Stimulated activated CD4-positive, alpha-beta T cell treated with anti-CD3 and anti-CD28 coated beads, Interleukin-15, amount 100 ng/mL, for 1 hour (primary cell): Measurements from ENCODE around the gene RNLS.

ENCODE experiments used
- DNase-seq, 2 donors: peaks; one replicate each; pipeline ENCODE4 v3.0.0-alpha.2; 2020; ENCODE audit warnings: low read depth in 1 of 2, low spot score in 1 of 2

Gene RNLS

DNA sequence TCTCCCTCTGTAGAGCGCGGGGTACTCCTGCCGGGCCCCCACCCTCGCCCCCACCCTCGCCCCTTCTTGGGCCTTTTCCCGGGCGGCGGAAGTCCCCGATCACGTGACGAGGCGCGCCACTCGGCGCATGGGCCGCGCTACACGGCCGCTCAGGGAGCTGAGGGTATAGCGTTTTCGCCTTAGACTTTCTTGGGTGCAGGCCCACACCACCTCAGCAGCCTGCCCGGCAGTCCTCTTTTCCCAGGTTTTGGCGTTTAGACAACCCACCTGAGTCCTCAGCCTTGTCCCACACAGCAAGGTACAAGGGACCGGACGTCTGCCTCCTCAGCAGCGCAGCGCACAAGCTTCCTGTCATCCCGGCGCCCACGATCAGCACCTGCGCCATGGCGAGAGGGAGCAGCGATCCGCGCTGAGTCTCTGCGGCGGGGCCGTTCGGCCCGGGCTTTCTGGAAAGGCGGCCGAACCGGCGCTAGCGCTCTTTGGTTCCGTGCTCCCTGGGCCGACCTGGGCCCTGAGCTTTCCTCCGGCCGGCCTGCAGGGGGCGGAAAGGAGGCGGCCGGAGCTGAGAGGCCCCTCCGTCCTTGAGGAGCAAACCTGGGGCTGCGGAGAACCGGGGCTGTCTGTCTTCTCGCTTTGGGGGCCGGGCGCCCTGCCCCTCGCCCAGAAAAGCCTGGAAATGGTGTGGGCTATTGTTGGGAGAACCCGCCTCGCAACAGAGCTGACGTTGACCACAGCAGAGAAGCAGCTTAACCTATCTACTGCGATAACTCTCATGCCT is at the start of gene RNLS:
Gene RNLS (minus strand): TSS at position 513 of the 778 bp plus-strand sequence.
- peak; percentile 40 to 59 for DNase-seq

DNA sequence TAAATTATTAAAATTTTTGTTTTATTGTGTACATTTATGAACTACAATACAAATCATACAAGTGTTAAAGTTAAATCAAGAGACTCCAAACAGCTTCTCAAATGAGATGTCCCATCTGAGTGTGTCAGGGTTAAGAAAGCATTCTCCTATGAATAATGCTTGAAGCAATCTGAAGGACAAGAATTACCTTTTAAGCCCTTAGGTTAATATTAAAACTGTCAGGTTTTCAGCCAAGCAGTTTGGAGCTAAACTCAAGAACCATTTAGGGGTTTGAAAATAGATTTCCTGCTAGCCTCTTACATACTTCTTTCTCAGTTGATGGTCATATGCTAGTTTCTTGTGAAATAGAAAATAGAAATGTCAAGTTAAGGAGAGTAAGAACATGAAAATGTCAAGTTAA is 41.7 kb upstream of the RNLS start:
- no peak for DNase-seq

DNA sequence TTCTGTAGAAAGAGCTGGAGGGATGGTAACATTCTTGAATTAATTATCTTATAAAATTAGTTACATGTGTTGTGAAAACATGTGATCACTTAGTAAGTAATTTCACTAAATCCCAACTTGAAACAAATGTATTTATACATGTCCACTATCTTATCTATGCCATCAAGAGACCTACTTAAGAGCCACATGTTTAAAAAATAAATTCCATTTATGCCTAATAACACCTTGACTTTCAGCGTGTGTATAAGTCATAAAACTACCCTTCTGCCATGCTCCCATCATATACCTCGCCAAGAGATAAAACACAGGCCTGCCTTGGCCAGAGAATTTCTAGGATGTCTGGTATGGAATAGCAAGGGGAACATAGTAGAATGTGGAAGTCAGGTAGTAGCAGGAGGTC is 40.7 kb upstream of the RNLS start:
- DNase-seq, result no peak

DNA sequence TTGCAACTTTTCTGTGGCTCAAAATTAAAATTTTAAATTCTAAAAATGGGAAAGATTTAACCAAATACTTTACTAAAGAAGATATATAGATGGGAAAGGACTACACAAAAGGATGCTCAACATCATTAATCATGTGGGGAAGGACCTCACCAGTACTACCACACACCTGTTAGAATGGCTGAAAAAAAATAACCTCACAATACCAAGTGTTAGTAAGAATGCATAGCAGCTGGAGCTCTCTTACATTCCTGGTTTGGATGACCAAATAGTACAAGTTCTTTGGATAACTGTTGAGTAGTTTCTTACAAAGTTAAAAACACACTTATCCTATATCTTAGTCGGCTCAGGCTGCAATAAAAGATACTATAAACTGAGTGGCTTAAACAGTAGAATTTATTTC is 37.3 kb upstream of the RNLS start:
- DNase-seq, result no peak

DNA sequence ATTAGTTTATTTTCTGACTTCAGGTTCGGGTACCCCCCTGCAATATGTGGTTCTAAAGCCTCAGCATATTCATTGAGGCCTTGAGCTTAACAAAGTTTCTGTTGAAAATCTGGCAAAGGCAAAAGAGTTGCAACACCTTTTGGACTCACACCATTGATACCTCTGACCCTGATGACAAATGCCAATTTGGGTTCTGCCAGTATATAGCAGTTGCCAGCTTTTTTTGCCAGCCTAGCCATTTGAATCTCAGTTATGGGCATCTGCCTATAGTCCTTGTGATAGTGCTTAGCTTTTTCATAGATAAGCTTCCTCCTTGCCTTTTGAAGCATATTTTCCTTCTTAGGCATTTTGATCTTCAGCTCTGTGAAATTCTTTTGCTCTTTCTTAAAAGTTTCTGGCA is 35.4 kb upstream of the RNLS start:
- no peak for DNase-seq

DNA sequence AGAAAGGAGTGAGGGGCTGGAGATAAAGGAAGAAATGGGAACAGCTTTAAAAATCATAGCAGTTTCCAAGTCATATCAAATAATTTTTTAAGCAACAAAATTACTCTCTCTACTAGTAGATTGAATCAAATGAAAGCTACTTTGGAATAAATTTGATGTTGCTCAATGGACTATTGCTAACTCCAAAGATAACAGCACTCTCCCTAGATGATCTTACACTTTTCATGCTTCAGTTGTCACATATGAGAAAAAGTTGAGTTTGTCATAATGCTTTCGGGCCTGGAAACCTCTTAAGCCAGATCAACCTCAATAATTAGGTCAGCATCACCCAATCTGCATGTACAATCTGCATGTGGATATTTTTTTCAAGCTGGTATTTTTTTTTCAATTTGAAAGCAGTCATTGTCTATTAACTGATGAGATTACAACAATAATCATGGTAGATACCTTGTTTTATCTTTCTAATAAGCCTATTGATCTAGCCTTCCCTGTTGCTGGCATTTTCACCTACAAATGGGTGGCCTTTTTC is 34.7 kb upstream of the RNLS start:
- DNase-seq, result no peak

DNA sequence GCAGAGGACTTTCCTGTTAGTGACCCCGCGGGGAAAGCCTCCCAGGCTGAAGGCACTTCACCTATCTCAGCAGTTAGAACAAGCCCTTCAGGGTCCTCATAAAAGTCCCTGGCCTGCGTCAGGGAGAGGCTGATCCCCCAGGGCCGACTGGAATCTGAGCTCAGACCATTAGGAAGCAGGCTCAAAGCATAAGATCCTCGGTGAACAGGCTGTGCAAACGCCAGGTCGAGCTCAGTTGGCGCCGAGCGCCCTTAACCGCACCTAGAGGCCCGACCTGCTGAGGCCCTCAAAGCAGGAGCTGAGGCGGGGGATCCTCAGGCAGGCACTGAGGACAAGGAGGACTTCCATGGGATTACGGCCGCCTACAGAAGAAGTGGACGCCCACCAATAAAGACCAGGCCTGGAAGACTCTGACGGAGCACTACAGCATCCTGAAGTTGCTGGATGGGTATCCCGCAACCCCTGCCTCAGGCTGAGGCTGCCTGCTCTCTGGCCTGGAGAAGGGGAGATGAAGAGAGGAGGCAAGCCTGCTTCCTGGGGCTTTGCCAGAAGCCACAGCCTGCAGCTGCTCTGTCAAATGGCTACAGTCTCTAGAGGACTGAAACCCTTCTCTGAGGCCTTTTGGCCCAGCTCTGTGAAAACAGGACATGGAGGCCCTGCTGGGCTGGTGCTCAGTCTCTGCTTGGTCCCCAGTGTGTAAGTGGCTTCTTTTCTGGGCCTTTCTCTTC is 33.3 kb upstream of the RNLS start:
- no peak for DNase-seq

DNA sequence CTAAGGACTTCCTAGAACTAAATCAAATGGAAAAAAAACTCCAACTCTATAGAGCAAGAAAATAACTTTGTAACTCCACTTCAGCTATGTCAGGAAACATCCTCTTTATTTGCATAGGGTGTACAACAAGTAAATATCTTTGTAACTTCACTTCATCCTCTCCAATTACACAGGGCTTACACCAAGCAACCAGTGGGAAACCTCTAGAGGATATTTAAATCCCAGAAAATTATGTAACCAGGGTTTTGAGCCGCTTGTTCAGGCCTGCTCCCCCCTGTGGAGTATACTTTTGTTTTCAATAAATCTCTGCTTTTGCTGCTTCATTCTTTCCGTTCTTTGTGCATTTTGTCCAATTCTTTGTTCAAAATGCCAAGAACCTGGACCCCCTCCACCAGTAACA is 25.7 kb upstream of the RNLS start:
- no peak for DNase-seq

DNA sequence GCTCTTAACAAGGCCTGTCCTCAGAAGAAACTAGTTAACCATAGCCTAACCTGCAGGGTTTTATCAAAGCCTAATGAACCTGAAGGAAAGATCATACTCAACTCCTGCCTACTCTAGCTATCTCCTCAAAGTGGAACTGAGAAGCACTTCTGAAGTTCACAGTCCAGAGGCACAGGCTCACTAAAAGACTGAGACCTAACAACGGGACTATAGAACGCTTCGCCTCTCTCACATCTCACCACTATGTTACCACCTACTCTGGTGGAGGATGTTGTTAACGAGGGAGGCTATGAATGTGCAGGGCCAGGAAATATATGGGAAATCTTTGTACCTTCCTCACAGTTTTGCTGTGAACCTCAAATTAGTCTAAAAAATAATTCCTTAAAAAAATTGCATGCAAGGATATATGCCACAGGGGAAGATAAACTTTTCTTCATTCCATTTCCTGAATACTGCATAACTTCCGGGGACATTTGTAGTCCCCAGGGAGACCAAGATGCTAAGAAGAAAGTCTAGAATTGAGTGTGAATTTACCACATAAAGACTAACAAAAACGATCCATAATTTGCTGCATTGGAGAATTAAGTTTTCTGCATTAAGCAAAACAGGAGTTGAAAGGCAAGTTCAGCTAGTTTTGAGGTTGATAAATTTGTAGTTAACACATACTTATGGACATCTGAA is 25.1 kb upstream of the RNLS start:
- no peak for DNase-seq

DNA sequence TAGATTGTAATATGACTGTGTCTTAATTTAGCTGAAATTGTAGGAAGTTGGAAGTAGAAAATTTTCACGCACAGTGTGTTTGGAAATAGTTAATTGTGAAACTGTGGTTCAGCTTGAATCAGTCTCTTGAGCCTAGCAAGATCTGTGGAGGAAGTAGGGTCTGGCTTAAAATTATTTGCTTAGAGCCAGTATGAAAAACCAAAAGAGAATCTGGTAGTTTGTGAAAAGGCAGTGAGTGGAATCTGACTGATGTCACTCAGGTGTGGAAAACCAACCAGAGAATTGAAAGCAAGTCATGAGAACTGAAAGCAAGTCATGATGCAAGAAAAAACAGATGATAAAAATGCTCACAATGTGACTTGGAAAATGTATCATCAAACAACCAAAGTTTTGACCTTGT is 14.9 kb upstream of the RNLS start:
- DNase-seq, result no peak

DNA sequence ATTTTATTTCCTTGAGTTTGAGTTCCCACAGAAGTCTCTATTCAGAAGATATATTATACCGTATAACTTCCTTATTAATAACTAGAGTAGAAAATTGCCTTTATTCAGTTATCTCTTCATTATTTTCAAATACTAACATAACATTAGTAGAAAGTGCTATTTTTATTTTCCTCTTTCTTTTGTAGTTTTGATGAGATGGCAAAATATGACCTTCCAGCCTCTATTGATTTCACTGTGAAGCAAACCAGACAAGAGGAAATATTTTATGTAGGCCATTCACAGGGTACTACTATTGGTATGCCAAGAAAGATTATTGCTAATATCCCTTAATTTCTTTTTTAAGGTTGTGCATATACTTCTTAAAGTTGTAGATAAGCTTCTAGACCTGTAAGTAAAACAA is 11.4 kb upstream of the RNLS start:
- DNase-seq, result no peak

DNA sequence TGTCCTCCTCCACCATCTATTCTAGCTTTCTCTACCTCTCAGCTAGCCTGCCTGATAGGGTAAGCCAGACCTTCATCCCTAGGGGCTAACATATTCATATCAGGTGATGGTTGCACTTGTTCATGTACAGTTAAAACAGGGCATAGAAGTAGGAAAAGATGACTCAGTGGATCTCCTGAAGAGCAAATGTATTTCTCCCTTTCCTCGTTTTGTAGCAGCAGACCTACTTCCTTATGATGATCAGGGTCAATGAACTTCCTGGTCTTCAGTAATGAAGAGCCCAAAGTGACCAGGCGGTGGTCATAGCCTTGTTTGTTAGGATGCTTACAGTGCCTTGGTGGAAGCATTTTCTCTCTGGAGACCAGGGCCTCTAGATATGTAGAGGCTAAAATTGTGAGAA is 9.8 kb upstream of the RNLS start:
- no peak for DNase-seq

DNA sequence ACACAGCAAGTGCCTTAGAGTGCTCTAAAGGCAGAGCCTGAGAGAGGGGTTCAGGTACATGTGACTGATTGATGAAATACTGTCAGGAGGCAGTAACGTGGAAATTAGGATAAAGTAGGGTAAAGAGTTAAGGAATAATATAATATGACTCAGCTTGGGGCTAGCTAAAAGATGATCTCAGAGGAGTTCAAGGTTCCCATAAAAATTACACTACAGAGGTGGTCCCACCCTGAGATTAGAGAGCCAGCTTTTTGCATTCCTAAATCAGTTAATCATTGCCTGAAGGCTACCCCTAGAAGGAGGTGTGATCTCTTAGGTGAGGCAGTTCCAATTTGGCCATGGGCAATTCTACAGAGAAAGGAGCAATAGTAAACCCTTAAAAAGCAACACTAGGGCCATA is 9.3 kb upstream of the RNLS start:
- DNase-seq, result no peak

DNA sequence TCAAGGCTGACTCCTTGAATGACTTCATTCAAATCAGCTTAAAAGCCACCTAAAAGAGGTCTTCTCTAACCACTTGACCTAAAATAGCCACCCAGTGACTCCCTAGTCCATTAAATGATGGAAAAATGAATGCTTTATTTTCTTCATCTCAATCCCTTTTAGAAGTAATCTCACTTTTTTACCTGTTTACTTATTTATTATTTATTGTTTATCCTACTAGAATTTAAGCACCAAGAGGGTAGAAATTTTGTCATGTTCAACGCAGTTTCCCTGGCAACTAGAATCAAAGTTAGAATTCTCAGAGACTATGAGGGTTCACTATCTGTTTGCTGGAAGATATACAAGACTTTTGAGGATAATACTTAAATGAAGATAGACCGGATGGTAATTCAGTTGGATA is 3.3 kb upstream of the RNLS start, which contains the start of gene LIPJ:
Gene LIPJ (plus strand): TSS at position 301 of the 400 bp plus-strand sequence. CDS start 3,926 bp downstream, outside the sequence.
- DNase-seq, result no peak

DNA sequence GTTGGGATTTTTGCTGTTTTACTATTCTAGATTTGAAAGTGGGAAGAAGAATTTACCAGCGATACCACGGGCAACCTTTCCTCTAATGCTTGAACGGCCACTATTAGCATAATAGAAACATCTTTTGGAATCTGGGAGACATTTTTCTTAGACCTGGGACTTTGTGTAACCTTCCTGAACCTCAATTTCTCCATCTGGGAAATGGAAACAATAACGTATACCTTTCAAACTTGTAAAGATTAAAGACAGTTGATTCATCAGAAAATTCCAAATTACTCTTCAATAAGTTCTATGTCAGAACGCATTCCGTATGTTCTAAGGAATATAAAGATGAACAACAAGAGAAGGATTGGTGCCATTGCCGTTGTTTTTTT is 453 bp upstream of the RNLS start:
- DNase-seq, result no peak

DNA sequence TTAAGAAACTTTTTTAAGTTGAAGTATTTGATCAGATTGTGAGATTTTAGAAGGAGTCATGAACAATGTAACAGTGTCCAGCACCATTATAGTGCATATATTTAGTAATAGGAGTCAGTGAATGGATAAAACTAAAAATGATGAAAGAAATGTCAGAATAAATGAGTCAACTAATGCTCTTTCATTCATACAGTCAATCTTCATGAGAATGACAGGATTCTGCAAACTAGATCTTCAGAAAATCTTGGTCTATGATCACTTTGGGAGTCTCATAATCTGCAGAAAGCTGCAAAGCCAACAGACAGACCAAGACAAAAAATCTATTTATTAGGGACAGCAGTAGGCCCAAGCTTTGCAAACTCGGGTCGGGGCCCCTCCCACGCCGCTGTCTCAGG is 710 bp downstream of the RNLS start:
- DNase-seq, result no peak

DNA sequence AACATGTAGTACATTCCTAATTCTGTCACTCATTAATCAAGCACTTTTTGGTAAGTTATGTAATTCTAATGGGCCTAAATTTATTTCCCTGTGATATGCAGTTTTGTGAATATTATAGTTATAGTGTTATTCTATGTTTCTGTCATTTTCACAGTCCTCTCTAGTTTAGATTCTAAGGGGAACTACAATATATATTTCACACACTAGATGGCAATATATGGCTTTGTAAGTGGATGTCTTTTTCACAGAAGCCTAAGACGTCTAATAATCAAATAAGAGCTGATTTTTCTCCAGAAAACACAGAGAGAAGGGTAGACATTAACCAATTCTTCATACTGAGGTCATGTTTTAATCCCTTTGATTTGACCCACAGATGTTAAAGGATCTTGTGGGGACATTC is 18.0 kb downstream of the RNLS start:
- no peak for DNase-seq

DNA sequence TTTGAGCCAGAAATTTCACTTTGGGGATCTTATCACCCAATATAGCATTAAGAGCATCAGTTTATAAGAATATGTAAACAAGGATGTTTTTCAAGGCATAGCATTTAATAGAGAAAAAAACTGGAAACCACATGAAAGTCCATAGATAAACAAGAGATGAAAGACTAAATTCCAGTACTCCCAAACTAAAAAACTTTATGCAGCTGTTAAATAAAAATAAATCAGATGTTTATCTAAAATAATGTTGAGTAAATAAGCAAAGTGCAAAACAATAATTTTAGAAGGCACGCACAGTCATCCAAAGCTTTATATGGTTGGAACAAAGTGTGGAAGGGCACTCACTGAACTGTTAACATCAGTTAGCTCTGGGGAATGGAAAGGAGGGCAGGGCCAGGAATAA is 21.0 kb downstream of the RNLS start:
- no peak for DNase-seq

DNA sequence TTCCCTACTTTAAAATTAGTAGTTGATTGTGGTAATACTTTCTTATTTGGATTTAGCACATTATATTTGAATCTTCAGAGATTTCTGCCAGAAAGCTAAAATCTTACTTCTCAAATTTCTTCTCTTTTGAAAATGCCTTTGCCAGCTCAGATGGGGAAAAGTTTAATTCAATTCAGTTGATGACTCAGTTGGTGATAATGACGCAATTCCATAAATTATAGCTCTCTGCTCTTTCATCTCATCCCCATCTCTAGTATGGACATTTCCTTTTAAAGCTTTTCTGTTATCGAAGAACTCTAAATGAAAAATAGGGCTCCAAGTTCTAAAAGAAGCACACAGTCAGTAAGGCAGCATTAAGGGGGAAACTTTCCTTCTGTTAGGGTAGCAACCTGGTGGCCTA is 25.5 kb downstream of the RNLS start:
- DNase-seq, result no peak

DNA sequence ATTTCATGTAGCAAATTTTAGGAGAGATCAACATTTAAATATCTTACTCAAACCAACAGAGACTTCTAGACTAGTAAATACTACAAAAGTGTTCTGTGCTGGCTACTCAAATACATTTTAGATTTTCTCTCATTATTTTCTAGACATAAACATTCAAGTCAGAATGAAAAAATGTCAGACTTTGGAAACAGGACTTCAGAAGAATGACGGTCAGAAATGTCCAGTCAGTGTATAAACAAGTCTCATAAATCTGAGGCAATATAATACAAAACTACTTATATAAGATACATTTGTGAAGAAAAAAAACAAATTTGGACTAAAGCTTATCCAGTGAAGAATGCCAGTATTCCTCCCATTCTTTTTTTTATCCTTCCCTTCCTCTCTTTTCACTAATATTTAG is 25.9 kb downstream of the RNLS start:
- no peak for DNase-seq

DNA sequence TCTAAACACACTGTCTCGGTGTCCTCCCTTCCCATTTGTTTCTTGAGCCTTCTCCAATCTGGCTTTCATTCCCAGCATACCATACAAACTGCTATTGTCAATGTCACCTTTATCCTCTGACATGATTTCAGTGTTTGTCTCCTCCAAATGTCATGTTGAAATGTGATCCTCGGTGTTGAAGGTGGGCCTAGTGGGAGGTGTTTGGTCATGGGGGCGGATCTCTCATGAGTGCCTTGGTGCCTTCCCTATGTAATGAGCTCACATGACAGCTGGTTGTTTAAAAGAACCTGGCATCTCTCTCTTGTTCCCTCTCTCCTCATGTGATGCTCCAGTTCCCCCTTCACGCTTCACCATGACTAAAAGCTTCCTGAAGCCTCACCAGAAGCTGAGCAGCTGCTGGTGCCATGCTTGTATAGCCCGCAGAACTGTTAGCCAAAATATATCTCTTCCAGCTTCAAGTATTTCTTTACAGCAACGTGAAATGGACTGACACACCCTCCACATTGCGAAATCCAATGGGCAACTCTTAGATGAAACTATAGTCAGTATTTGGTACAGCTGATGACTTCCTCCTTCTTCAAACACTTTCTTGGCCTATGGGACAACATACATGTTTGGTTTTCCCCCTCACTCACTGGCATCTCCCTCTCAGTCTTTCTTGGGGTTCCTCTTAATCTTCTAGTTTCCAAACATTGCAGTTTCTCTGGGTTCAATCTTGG is 27.8 kb downstream of the RNLS start:
- DNase-seq, result no peak
